ENCODE measurements around the gene B3GALT6. TPM values are rescaled to one million over a fixed set of nuclear protein-coding genes. Genes with fewer than 3 reads are reported as not detected.

B3GALT6 gene
- total RNA-seq, 4 donors from 2014 or later: 8.5 to 32.8 (median 20.6) TPM

DNA sequence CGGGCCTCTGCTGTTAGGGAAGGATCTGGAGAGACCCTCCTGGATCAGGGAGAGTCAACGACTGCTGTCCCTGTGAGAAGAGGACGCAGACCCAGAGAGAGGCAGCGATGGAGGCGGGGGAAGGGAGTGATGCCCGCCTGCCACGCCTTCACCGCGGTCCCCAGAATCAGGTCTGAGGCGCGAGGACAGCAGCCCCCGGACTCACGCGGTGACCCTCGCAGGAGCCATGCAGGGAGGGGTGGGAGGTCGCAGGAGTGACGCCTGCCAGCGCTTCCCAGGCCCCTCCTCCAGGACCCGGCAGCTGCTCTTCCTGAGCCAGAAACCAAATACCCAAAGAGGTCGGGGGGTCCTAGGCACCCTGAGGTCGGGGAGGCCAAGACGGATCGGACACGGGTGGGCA is 11.8 kb upstream of the B3GALT6 start:
- ATAC-seq (no peak), DNase-seq (no peak)
- peaks cover 0 to 1% of the 10 kb centered on the region in 2 donors for H3K4me1 ChIP-seq
- H3K36me3 ChIP-seq: peaks cover 0 to 72% of the 10 kb centered on the region in 2 donors
- no peak overlapping the region for H3K4me3 ChIP-seq
- TF ChIP-seq, protein P1, sequence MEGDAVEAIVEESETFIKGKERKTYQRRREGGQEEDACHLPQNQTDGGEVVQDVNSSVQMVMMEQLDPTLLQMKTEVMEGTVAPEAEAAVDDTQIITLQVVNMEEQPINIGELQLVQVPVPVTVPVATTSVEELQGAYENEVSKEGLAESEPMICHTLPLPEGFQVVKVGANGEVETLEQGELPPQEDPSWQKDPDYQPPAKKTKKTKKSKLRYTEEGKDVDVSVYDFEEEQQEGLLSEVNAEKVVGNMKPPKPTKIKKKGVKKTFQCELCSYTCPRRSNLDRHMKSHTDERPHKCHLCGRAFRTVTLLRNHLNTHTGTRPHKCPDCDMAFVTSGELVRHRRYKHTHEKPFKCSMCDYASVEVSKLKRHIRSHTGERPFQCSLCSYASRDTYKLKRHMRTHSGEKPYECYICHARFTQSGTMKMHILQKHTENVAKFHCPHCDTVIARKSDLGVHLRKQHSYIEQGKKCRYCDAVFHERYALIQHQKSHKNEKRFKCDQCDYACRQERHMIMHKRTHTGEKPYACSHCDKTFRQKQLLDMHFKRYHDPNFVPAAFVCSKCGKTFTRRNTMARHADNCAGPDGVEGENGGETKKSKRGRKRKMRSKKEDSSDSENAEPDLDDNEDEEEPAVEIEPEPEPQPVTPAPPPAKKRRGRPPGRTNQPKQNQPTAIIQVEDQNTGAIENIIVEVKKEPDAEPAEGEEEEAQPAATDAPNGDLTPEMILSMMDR (IDR thresholded peaks at IDR 0.05 in 4 of 5, conservative IDR thresholded peaks at IDR 0.05 in 1 of 5): no peak
- TF ChIP-seq POLR2A (IDR thresholded peaks at IDR 0.05): no peak
- H3K27me3 ChIP-seq: no peaks in the 10 kb centered on the region
- intact Hi-C loops (cut with DNase I; ENCODE audit: low total_unique reads) (no loop called here), in situ Hi-C loops (cut with MboI; ENCODE audit: low sequenced_read_pairs in 4 of 4) (no loop called here)
- H3K9me3 ChIP-seq: no peaks in the 10 kb centered on the region
- peak overlapping the region in 1 of 4 donors; percentile 55 for H3K27ac ChIP-seq

DNA sequence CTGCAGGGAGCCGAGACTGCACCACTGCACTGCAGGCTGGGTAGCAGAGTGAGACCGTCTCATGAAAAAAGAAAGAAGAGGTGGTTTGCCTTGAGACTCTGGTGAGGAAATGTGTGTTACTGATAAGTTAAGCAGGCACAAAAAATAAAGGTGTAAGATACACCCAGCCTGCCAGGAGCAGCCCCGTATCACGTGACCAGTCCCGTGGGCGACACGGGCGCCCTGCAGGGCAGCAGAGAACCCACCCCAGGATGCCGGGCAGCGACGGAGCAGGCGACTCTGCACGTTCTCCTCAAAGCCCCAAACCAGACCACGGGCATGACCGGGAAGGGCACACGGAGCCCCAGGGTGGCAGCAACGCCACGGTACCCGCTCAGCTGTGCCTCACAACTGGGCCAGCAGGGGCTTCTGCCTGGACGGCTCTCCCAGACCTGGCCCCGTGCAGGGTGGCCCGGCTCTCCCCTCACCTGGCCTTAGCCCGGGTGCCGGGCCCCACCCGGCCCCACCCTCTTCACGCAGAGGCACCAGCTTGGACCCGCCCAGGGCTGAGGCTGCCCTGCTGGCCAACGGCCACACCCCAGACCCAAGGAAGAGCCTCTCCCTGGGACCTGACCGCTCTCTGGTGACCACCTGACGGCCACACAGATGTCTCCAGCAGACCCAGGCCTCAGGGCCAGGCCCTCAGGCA is 10.0 kb upstream of the B3GALT6 start:
- no peak for DNase-seq

DNA sequence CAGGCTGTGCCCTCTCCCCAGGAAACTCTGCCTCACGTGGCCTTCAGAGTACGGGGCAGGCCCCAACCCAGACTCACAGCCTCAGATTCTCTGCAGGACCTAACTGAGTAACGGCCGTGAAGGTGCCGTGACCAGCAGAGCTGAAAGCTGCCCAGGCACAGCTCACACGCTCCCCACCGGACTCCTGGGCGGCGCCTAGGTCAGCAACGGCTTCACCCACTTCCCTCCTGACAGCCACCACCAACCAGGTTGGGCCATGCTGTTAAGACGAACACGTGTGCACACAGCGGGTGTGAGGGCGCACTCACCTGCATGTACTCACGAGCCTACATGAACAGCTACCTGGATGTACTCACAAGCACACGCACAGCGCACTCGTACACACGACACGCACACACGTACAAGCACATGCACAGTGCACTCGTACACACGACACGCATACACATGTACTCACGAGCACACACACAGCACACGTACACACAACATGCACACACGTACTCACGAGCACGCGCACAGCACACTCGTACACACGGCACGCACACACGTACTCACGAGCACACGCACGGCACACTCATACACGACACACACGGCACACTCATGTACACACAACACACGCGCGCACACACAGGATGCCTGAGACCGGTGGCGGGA is 9.3 kb upstream of the B3GALT6 start:
- H3K4me1 ChIP-seq: peaks cover 0 to 6% of the 10 kb centered on the region in 2 donors
- in situ Hi-C loops (cut with MboI; ENCODE audit: low sequenced_read_pairs in 4 of 4) (no loop called here), intact Hi-C loops (cut with DNase I; ENCODE audit: low total_unique reads) (no loop called here)
- no peak overlapping the region for H3K4me3 ChIP-seq
- H3K27ac ChIP-seq: no peak overlapping the region
- H3K9me3 ChIP-seq: no peaks in the 10 kb centered on the region
- H3K27me3 ChIP-seq: no peaks in the 10 kb centered on the region
- H3K36me3 ChIP-seq: peaks cover 0 to 64% of the 10 kb centered on the region in 2 donors
- no peak for ATAC-seq
- no peak for TF ChIP-seq POLR2A (IDR thresholded peaks at IDR 0.05)
- TF ChIP-seq, protein P1 (IDR thresholded peaks at IDR 0.05 in 4 of 5, conservative IDR thresholded peaks at IDR 0.05 in 1 of 5): no peak
- no peak for DNase-seq

More for the DNA sequence above, 10.0 kb upstream of the B3GALT6 start:
- in situ Hi-C loops (cut with MboI; ENCODE audit: low sequenced_read_pairs in 4 of 4) (no loop called here), intact Hi-C loops (cut with DNase I; ENCODE audit: low total_unique reads) (no loop called here)
- ATAC-seq: no peak
- Histone ChIP-seq H3K4me1 (peaks cover 0 to 6% of the 10 kb centered on the region in 2 donors), H3K9me3 (no peaks in the 10 kb centered on the region), H3K4me3 (no peak overlapping the region), H3K27me3 (no peaks in the 10 kb centered on the region), H3K27ac (no peak overlapping the region), H3K36me3 (peaks cover 0 to 64% of the 10 kb centered on the region in 2 donors)
- TF ChIP-seq POLR2A (IDR thresholded peaks at IDR 0.05): no peak

DNA sequence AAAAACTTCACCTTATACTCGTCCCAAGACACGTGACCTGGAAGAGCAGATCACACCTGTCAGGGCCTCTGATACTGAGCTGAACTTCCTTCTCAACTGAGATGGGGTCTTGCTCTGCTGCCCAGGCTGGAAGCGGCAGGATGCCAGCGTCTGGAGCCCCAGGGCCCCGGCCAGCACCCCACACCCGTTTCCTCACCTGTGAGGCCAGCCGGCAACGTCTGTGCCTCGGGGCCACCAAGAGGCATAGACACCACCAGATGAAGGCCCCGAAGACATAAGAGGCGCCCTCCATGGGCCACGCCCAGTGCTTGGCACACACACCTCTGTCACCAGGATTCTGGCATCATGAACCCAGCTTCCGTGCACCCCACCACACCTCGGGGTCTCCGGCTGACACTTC is 8.7 kb upstream of the B3GALT6 start:
- in situ Hi-C loops (cut with MboI; ENCODE audit: low sequenced_read_pairs in 4 of 4) (no loop called here), intact Hi-C loops (cut with DNase I; ENCODE audit: low total_unique reads) (no loop called here)
- Histone ChIP-seq H3K4me3 (no peak overlapping the region), H3K36me3 (peaks cover 0 to 64% of the 10 kb centered on the region in 2 donors), H3K4me1 (peaks cover 0 to 6% of the 10 kb centered on the region in 2 donors), H3K9me3 (no peaks in the 10 kb centered on the region), H3K27ac (no peak overlapping the region), H3K27me3 (no peaks in the 10 kb centered on the region)
- TF ChIP-seq POLR2A (IDR thresholded peaks at IDR 0.05): no peak
- TF ChIP-seq, protein P1 (IDR thresholded peaks at IDR 0.05 in 4 of 5, conservative IDR thresholded peaks at IDR 0.05 in 1 of 5): no peak
- DNase-seq: no peak
- ATAC-seq: no peak

DNA sequence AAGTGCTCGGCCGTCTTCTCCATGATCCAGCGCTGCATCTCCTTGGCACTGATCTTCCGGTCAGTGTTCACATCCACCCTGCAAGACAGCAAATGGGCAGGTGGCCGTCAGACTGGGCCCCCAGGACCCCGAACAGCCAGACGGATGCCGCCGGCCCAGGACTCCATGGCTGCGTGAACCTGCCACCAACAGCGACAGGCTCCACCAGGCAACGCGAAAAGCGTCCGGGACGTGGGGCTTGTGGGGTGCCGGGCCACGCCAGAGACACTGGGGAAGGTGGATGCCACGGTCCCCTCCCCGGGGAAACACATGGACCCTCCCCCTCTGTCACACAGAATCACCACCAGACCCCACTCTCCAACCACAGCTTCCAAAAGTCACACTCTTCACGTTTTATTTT is 8.1 kb upstream of the B3GALT6 start:
- in situ Hi-C loops (cut with MboI; ENCODE audit: low sequenced_read_pairs in 4 of 4) (no loop called here), intact Hi-C loops (cut with DNase I; ENCODE audit: low total_unique reads) (no loop called here)
- TF ChIP-seq, protein P1 (IDR thresholded peaks at IDR 0.05 in 4 of 5, conservative IDR thresholded peaks at IDR 0.05 in 1 of 5): no peak
- TF ChIP-seq POLR2A (IDR thresholded peaks at IDR 0.05): no peak
- peaks cover 0 to 7% of the 10 kb centered on the region in 2 donors for H3K4me1 ChIP-seq
- H3K9me3 ChIP-seq: no peaks in the 10 kb centered on the region
- no peaks in the 10 kb centered on the region for H3K27me3 ChIP-seq
- no peak overlapping the region for H3K27ac ChIP-seq
- no peak overlapping the region for H3K4me3 ChIP-seq
- ATAC-seq (no peak), DNase-seq (no peak)
- H3K36me3 ChIP-seq: peaks cover 0 to 64% of the 10 kb centered on the region in 2 donors
